Nephron (organoid): Measurements from ENCODE around the gene CNTN4.
"Not testable (repeated sequence)": the region's sequence is repeated elsewhere in the genome, so short reads cannot be mapped to it uniquely, and the experiment has no call there.

Source experiments
- H3K27ac Mint-ChIP-seq, 3 experiments: 2 replicates each; pipeline ENCODE4 v1.8.0; 2020; ENCODE audit warnings: mixed read lengths in 3 of 3, mild to moderate bottlenecking in 2 of 3, moderate library complexity in 1 of 3
- H3K27me3 Mint-ChIP-seq: 2 replicates; pipeline ENCODE4 v1.8.0; 2021; ENCODE audit warnings: low read depth, mild to moderate bottlenecking, moderate library complexity, mixed read lengths
- H3K36me3 Mint-ChIP-seq: 2 replicates; pipeline ENCODE4 v1.8.0; 2020; ENCODE audit warnings: low read depth, mixed read lengths
- H3K4me1 Mint-ChIP-seq: 2 replicates; pipeline ENCODE4 v1.8.0; 2020; ENCODE audit warnings: mixed read lengths
- H3K4me3 Mint-ChIP-seq, 3 experiments: 2 replicates each; pipeline ENCODE4 v1.8.0; 2020; ENCODE audit warnings: mild to moderate bottlenecking in 3 of 3, mixed read lengths in 3 of 3, moderate library complexity in 2 of 3
- H3K9me3 Mint-ChIP-seq: 2 replicates; pipeline ENCODE4 v1.8.0; 2020; ENCODE audit warnings: mixed read lengths
- TF ChIP-seq, protein P1 (sequence below), 3 experiments: fragments of 200-600 bp; sonication (generic); IDR thresholded peaks; one replicate each; pipeline ENCODE4 v1.5.0; 2021; ENCODE audit warnings: antibody characterized with exemption in 3 of 3; ENCODE audit not compliant: unreplicated experiment in 3 of 3

CNTN4 gene

DNA sequence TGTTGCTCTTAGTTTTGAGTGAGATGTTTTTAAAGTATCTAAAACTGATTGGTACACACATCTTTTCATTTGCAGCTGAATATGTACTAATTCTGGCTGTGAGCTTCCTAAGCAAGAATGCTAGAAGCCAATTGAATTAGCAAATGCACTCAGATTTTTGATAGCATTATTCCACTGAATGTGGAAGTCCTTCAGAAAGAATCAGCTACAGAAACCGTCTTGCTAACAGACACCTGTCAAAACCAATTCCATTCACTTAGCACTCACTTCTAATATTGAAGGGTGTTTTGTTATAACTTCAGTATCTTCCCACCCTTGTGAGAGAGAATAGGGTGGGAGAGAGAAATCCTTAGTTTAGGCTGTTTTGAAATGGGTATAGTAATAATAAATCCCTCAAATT is 693.8 kb downstream of the CNTN4 start:
- no peak overlapping the region for H3K4me3 Mint-ChIP-seq
- H3K36me3 Mint-ChIP-seq, result no peaks in the 10 kb centered on the region
- H3K27ac Mint-ChIP-seq, result no peak overlapping the region
- no peaks in the 10 kb centered on the region for H3K27me3 Mint-ChIP-seq
- H3K9me3 Mint-ChIP-seq, result no peaks in the 10 kb centered on the region
- no peaks in the 10 kb centered on the region for H3K4me1 Mint-ChIP-seq
- TF ChIP-seq, protein P1, sequence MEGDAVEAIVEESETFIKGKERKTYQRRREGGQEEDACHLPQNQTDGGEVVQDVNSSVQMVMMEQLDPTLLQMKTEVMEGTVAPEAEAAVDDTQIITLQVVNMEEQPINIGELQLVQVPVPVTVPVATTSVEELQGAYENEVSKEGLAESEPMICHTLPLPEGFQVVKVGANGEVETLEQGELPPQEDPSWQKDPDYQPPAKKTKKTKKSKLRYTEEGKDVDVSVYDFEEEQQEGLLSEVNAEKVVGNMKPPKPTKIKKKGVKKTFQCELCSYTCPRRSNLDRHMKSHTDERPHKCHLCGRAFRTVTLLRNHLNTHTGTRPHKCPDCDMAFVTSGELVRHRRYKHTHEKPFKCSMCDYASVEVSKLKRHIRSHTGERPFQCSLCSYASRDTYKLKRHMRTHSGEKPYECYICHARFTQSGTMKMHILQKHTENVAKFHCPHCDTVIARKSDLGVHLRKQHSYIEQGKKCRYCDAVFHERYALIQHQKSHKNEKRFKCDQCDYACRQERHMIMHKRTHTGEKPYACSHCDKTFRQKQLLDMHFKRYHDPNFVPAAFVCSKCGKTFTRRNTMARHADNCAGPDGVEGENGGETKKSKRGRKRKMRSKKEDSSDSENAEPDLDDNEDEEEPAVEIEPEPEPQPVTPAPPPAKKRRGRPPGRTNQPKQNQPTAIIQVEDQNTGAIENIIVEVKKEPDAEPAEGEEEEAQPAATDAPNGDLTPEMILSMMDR (IDR thresholded peaks at IDR 0.05; ENCODE audit: unreplicated experiment in 3 of 3), result no peak

DNA sequence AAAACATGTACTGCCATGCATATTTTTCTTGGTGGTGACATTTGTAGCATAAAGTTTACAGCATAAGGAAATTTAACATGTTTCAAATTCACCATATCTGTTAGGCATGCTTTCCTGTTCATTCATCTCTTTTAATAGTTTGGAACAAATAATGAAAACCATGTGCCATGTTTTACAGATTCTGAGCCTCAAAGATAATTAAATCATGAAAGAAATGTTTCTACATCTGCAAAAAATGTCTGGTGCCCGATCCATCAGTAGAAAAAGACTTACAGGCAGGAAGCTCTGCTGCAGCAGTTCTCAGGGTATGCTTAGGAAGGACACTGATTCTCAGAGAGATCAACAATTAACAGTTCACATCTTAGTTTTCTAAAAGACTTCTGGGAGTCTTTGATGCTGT is 695.3 kb downstream of the CNTN4 start:
- H3K36me3 Mint-ChIP-seq, result peaks cover under 1% of the 10 kb centered on the region
- no peak overlapping the region for H3K4me3 Mint-ChIP-seq
- H3K27ac Mint-ChIP-seq, result no peak overlapping the region
- no peaks in the 10 kb centered on the region for H3K4me1 Mint-ChIP-seq
- no peaks in the 10 kb centered on the region for H3K9me3 Mint-ChIP-seq
- no peaks in the 10 kb centered on the region for H3K27me3 Mint-ChIP-seq
- TF ChIP-seq, protein P1 (IDR thresholded peaks at IDR 0.05; ENCODE audit: unreplicated experiment in 3 of 3), result no peak

DNA sequence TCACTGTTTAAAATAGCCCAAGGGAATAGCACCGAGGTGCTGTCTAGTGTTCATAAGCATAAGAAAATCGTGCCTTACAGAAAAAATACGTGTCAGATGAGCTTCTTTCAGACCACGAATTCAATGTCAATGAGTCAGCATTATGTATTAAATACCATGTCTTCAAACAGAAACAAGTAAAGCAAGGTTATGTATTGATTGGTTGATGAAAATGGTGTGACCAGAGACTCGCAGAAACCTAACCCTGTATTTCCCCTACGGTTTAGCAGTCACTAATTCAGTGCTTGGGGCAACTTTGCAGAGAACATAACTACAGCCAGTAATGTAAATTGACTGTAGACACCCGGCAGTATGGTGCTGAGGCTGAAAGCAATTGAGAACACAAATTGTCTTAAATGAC is 703.8 kb downstream of the CNTN4 start:
- no peak overlapping the region for H3K27ac Mint-ChIP-seq
- H3K4me3 Mint-ChIP-seq, result no peak overlapping the region

DNA sequence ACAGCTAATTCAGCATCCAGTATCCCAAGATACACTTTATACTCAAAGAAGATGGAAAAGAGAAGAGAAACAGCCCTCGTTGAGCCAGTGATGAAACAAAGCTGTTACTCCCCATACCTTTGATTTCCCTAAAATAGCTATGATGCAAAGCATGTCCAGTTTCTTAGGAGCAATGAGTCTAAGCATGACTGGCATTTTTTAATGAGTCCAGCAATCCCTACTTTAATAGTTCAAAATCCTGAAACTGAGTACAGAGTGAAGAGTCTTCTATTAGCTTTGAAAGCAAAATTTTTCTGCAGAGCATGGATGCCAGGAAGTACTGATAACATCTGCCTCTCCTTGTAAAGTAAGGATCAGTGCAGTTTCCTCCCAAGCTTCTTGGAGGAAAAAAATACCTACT is 708.8 kb downstream of the CNTN4 start:
- Mint-ChIP-seq H3K27ac (no peak overlapping the region), H3K27me3 (no peaks in the 10 kb centered on the region), H3K4me1 (peaks cover 4% of the 10 kb centered on the region), H3K9me3 (no peaks in the 10 kb centered on the region), H3K4me3 (no peak overlapping the region), H3K36me3 (no peaks in the 10 kb centered on the region)
- TF ChIP-seq, protein P1 (IDR thresholded peaks at IDR 0.05; ENCODE audit: unreplicated experiment in 3 of 3), result no peak

More for the DNA sequence above, 703.8 kb downstream of the CNTN4 start:
- H3K4me1 Mint-ChIP-seq, result no peaks in the 10 kb centered on the region
- TF ChIP-seq, protein P1 (IDR thresholded peaks at IDR 0.05; ENCODE audit: unreplicated experiment in 3 of 3), result no peak
- H3K9me3 Mint-ChIP-seq, result no peaks in the 10 kb centered on the region
- H3K27me3 Mint-ChIP-seq, result no peaks in the 10 kb centered on the region
- H3K36me3 Mint-ChIP-seq, result peaks cover 3% of the 10 kb centered on the region

DNA sequence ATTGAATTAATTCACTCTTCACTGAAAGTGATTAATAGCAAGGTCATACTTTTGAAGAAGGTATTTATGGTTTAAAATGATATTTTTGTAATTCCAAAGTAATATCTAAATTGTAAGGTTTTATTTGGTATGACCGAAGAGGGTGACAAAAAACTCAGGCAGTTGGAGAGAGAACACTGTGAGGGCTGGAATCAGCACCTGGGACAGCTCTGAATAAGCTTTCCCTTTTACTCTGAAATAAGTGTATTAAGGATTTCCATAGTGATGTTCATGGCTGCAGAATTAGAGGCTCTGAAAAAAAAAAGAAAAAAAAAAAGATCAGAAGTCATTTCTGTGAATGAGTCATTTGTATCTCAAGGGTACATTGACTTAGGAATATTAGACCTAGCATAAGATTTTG is 712.1 kb downstream of the CNTN4 start:
- H3K27me3 Mint-ChIP-seq, result no peaks in the 10 kb centered on the region
- TF ChIP-seq, protein P1 (IDR thresholded peaks at IDR 0.05; ENCODE audit: unreplicated experiment in 3 of 3), result no peak
- H3K36me3 Mint-ChIP-seq, result no peaks in the 10 kb centered on the region
- no peak overlapping the region for H3K4me3 Mint-ChIP-seq
- H3K4me1 Mint-ChIP-seq, result peaks cover 4% of the 10 kb centered on the region
- H3K27ac Mint-ChIP-seq, result no peak overlapping the region
- H3K9me3 Mint-ChIP-seq, result no peaks in the 10 kb centered on the region

DNA sequence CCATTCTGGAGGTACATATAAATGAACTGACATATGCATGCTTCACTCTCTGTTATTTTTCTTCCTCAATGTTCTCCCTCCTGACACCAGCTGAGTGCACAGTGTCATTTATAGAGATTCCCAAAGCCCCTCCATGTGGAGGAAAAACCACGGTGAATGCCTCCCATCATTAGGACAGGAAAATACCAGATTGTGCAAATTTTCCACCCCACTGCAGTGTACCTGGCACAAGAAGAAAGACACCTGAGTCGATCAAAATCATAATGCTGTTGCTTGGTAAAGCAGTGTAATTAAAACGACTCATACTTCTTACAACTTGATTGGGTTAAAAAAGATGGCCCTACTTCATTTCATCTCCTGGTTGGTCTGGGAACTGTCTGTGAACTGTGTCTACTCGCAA is 720.9 kb downstream of the CNTN4 start:
- Mint-ChIP-seq H3K27me3 (no peaks in the 10 kb centered on the region), H3K27ac (no peak overlapping the region), H3K9me3 (no peaks in the 10 kb centered on the region), H3K4me3 (no peak overlapping the region), H3K4me1 (no peaks in the 10 kb centered on the region), H3K36me3 (peaks cover 8% of the 10 kb centered on the region)
- TF ChIP-seq, protein P1 (IDR thresholded peaks at IDR 0.05; ENCODE audit: unreplicated experiment in 3 of 3), result no peak

DNA sequence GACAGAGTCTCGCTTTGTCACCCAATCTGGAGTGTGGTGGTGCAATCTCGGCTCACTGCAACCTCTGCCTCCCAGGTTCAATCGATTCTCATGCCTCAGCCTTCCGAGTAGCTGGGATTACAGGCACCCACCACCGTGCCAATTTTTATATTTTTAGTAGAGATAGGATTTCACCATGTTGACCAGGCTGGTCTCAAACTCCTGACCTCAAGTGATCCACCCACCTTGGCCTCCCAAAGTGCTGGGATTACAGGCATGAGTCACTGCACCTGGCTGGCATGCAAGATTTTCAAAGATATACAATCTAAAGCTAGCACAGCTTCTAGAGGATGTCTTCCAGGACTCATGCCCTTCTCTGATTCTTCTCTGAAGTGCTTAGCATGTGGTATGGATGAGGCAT is 722.3 kb downstream of the CNTN4 start:
- not testable (repeated sequence) for H3K9me3 Mint-ChIP-seq, H3K4me3 Mint-ChIP-seq, H3K36me3 Mint-ChIP-seq, H3K27me3 Mint-ChIP-seq, H3K4me1 Mint-ChIP-seq, H3K27ac Mint-ChIP-seq
